GOT3 (cell line): ENCODE data around the gene ARHGAP32.
"Not testable (repeated sequence)": the region's sequence is repeated elsewhere in the genome, so short reads cannot be mapped to it uniquely, and the experiment has no call there.

Source experiments
- DNase-seq: peaks from one replicate; lab custom pipeline; 2025; ENCODE audit warnings: mixed read lengths; lab: John Stamatoyannopoulos, UW

The ARHGAP32 gene

DNA sequence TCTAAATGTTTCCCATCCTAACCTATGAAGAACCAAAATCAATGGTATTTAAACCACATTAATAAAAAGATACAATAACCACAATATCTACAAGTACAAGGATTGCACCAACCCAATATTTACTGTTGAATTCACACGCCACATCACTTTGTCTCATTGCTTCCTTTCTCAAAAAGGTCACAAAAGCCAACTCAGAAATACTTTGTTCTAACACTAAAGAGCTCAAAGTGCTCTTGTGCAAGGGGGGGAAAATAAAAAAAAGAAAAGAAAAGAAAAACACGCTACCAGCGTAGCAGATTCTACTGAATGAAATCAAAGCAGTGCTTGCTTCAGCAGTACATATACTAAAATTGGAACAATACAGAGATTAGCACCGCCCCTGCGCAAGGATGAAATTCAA lies 10.5 kb upstream of the ARHGAP32 start:
- no peak for DNase-seq

DNA sequence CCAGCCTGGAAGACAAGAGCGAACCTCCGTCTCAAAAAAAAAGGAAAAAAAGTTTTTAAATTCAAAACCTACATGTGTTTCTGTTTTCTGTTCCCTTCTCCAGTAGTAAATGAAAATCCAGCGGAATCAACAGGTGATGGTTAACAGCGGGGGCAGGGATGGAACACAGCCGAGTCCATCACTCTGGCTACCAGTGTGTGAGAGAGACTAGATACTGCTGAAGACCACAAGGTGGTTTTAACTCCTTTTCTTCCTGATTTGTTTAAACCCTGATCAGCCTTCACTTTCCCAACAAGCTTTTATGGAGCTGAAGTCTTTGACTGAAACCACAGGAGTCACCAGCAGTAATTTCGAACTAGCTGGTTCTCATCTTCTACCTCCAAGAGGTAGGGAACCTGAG lies 3.6 kb upstream of the ARHGAP32 start:
- no peak for DNase-seq

DNA sequence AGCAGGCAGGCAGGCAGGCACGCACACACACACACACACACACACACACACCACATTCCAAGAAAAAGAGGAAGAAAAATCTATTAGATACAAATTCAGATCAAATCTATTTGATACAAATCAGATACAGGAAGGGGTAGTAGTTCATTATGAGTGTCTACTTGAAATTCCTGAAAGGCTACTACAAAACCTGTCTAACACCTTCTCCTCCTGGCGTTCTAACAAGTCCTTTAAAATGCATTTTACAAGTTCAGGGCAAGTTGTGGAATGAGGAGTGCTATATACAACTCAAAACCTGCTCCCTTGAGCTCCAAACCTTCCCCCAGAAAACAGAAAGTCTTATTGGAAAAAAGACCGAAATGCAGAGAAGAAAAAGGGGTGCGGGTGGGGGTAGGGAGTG lies 476 bp downstream of the ARHGAP32 start:
- DNase-seq, result no peak

DNA sequence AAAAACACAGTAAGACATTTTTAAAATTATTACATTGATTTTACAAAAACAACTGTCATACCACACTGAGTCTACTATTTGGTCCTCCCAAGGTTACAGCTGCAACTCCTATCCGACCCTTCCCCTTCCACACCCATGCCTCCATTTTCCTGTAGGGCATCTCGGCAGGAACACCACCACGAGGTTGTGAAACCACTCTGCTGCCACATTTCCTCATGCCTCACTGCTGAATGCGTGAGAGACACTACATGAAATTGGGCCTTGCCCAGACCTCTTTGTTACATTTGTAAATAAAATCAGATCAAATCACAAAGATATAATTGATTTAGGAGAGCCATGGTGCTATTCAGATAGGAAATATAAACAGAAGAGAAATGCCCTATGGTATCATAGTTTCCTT lies 2.0 kb downstream of the ARHGAP32 start:
- no peak for DNase-seq

DNA sequence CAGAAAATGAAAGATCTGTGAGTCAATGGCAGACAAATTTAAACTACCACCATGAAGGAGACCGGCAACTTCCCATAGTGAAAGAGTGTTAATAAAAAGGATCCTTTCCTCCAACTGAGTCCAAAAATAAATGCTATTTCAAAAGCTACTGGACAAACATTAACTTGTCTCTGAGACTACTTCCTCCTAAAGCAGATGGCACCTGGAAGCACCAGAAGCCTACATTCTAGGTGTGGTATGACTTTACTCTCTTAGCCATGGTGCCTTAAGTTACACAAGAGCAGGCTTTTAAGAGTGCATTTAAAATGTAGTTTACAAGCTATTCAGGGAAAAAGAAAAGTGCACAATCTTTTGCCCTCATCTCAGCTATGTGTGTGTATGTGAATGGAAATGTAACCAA lies 2.5 kb downstream of the ARHGAP32 start:
- no peak for DNase-seq

DNA sequence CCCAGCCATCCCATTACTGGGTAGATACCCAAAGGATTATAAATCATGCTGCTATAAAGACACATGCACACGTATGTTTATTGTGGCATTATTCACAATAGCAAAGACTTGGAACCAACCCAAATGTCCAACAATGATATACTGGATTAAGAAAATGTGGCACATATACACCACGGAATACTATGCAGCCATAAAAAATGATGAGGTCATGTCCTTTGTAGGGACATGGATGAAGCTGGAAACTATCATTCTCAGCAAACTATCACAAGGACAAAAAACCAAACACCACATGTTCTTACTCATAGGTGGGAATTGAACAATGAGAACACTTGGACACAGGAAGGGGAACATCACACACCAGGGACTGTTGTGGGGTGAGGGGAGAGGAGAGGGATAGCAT lies 7.0 kb downstream of the ARHGAP32 start:
- not testable (repeated sequence) for DNase-seq

DNA sequence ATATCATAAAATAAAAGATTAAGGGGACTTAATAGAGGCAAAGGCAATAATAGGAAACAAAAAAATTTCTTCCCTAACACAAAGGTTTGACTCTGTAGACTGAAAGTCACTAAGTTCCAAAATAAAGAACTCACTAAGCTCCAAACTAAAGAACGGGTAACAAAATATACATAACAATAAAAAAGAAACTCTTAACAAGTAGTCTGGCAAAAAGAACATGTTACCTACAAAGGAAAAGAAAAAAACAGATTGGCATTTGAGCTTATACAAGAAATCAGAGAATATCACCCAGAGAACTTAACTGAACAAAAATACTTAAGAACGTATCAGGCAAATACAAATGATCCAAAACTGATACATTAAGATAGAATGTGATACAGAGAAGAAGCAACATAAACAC lies 7.5 kb downstream of the ARHGAP32 start:
- DNase-seq, result no peak

DNA sequence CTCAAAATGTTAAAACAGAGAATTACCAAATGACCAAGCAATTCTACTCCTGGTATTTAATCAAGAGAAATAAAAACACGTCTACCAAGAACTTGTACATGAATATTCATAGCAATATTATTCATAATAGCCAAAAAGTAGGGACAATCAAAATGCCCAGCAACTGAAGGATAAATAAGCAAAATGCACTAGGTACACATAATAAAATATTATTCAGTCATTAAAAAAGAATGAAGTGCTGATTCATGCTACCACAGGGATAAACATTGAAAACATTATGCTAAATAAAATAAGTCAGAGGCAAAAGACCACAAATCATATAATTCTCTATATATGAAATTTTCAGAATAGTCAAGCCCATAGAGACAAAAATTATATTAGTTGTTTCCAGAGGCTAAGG lies 24.8 kb downstream of the ARHGAP32 start:
- DNase-seq, result no peak

DNA sequence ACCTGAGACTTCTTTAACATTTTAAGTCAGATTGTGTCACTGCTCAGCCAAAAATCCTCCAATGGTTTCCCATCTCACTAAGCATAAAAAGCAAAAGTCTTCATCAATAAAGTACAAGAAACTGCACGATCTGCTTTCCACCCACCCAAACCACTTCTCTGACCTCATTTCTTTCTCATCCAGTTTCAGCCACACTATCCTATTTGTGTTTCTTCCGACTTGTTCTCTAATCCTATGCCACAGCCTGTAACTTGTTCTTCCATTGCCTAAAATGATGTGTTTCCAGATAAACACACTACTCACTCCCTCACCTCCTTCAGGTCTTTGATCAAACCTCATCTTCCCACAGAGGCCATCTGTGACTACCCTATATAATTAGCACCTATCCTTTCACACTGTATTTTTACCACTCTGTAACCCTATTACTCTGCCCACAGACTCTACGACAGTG lies 28.4 kb downstream of the ARHGAP32 start:
- DNase-seq, result no peak

DNA sequence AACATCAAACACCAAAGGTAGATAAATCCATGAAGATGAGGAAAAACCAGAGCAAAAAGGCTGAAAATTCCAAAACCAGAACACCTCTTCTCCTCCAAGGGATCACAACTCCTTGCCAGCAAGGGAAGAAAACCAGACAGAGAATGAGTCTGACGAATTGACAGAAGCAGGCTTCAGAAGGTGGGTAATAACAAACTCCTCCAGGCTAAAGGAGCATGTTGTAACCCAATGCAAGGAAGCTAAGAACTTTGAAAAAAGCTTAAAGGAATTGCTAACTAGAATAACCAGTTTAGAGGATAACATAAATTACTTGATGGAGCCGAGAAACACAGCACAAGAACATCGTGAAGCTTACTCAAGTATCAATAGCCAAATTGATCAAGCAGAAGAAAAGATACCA lies 35.0 kb downstream of the ARHGAP32 start:
- not testable (repeated sequence) for DNase-seq

DNA sequence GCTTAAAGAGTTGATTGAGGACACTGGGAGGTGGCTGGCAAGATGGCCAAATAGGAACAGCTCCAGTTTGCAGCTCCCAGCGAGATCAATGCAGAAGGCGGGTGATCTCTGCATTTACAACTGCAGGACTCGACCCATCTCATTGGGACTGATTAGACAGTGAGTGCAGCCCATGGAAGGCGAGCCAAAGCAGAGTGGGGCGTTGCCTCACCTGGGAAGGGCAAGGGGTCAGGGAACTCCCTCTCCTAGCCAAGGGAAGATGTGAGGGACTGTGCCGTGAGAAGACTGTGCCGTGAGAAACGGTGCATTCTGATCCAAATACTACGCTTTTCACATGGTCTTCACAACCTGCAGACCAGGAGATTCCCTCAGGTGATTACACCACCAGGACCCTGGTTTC lies 36.4 kb downstream of the ARHGAP32 start:
- no peak for DNase-seq

DNA sequence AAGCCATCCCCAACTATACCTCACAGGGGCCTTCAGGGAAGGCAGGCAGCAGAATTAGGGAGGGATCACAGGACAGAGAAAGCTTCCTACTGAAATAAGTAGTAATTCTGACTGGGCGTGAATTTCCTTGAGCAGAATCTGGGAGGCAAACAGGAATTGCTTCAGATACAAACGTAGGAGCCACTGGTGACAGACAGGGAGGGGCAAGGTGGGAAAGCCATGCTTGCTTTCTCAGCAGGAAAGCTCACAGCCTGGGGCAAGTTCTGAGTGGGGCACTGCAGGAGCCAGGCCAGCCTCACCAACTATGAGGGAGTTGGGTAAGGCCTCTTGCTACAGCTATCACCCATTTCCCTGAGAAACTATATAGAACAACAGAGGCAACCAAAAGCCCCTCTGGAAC lies 43.6 kb downstream of the ARHGAP32 start:
- DNase-seq, result no peak

DNA sequence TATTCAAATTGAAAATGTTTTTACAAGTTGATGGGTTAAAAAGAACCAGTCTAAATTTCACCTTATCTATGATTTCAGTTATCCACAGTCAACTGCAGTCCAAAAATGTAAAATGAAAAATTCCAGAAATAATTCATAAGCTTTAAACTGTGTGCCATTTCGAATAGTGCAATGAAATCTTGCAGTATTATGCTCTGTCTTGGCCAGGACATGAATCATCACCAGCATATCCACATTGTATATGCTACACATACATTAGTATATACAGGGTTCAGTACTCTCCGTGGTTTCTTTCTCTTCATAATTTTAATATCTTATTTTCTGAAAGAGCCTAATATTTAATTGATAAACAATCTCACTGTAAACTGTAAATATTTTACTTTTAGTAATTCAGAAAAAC lies 45.9 kb downstream of the ARHGAP32 start:
- DNase-seq, result no peak

DNA sequence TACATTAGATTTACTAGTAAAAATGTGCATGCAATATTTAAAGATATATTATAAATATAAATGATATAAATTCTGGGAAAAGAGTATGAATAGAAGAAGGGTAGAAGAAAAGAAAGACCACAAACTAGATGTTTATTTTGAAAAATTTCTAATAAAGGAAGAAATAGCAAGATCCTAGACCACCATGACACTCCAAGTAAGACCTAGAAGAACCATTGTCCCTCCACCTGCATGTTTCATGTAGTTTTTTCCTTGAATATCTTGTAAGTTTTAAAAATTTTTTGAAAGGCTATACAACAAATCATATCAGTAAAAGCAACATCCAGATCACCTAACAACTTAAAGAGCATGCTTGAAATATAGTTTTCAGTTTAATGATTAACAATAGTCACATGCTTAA lies 46.8 kb downstream of the ARHGAP32 start:
- DNase-seq, result no peak

DNA sequence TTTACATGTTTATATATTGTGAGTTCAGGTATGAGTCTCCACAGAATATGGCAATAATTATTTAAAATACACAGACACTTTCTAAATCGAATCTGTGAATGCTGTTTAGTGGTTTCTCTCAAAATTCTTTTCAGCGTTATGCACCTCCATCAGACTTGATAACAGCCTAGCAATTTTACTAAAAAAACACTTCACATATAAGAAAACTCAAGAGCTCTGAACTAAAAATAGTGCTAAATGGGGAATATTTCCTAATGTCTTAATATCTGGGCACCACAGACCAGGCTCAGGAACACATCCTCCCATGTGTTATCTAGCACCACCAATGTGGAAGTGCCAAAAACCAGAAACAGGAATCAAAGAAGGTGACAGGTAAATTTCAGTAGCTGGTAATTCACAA lies 47.9 kb downstream of the ARHGAP32 start:
- DNase-seq, result no peak

DNA sequence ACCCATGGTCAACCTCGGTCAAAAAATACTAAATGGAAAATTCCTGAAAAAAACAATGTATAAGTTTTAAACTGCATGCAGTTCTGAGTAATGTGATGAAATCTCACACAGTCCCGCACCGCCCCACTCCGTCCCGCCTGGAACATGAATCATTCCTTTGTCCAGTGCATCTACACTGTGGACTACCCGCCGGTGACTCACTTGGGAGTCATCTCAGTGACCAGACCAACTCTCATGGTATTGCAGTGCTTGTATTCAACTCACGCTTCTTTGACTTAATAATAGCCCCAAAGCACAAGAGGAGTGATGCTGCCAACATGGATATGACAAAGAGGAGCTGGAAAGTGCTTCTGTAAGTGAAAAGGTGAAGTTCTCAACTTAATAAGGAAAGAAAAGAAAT lies 48.8 kb downstream of the ARHGAP32 start:
- peak; percentile 33 for DNase-seq

DNA sequence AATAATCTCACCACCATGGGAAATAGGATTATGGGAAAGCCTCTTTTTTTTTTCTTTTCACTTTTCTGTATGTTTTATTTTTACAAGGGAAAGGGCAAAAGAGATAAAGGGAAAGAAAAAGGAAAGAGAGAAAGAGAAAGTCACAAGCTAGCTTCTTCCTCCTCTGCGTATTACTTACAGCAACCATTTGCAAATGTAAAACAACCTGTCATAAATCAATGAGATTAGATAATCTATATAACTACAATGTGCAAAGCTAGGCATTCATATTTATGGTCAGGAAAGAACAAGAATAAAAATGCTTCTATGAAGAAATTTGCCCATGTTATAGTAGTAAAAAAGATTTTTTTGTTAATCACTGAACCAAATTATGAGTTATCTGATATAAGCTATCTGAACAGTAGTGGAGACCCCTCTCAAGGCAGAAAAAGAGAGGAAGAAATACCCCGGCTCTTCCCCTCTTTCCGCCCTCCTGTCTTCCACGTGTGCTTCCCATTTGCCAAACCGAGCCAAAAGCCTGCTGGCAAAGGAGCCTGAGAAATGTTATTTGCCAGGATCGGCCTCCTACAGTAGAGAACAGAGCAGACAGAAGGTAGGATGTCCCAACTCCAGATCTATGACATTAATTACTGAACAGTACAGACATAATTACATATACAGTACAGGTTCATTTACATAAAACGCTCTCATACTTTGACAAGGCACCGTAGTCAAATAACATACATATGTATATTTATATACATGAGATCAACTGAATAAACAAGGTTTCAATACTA lies 50.2 kb downstream of the ARHGAP32 start:
- DNase-seq, result no peak

DNA sequence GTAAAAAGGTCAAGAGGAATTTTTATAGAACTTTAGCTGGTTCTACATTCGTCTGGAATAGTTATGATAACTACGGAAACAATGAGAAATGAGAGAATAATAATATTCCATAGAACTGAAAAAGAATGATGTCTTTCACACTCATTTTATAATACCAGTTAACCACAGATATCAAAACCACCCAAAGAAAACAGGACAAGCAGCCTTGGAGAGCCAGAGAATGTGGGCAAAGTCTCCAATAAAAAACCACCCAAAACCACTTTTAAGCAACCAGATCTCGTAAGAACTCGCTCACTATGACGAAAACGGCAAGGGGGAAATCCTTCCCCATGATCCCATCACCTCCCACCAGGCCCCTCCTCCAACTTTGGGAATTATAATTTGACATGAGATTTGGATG lies 60.8 kb downstream of the ARHGAP32 start:
- DNase-seq, result no peak

DNA sequence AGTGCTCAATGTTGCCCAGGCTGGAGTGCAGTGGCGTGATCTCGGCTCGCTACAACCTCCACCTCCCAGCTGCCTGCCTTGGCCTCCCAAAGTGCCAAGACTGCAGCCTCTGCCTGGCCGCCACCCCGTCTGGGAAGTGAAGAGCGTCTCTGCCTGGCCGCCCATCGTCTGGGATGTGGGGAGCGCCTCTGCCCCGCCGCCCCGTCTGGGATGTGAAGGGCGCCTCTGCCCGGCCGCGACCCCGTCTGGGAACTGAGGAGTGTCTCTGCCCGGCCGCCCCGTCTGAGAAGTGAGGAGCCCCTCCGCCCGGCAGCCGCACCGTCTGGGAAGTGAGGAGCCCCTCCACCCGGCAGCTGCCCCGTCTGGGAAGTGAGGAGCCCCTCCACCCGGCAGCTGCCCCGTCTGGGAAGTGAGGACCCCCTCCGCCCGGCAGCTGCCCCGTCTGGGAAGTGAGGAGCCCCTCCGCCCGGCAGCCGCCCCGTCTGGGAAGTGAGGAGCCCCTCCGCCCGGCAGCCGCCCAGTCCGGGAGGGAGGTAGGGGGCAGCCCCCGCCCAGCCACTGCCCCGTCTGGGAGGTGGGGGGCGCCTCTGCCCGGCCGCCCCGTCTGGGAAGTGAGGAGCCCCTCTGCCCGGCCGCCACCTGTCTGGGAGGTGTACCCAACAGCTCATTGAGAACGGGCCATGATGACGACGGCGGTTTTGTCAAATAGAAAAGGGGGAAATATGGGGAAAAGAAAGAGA lies 63.1 kb downstream of the ARHGAP32 start:
- not testable (repeated sequence) for DNase-seq

DNA sequence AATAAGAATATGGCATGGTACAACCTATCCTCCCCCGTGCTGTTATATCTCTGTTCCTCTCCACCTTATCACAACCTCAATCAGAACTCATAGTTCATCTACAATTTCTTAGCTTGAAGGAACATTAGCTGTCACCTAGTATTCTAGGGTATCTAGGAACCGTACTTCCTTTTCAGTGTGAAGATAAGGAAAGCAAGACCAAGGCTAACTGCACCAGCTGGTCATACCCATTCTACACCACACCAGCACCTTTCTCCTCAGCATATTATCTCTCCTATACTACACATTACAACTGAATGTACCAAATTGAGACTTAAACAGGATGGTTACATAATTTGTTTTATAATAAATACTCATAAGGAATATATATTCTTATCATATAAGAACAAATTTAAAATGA lies 73.1 kb downstream of the ARHGAP32 start:
- DNase-seq, result no peak

DNA sequence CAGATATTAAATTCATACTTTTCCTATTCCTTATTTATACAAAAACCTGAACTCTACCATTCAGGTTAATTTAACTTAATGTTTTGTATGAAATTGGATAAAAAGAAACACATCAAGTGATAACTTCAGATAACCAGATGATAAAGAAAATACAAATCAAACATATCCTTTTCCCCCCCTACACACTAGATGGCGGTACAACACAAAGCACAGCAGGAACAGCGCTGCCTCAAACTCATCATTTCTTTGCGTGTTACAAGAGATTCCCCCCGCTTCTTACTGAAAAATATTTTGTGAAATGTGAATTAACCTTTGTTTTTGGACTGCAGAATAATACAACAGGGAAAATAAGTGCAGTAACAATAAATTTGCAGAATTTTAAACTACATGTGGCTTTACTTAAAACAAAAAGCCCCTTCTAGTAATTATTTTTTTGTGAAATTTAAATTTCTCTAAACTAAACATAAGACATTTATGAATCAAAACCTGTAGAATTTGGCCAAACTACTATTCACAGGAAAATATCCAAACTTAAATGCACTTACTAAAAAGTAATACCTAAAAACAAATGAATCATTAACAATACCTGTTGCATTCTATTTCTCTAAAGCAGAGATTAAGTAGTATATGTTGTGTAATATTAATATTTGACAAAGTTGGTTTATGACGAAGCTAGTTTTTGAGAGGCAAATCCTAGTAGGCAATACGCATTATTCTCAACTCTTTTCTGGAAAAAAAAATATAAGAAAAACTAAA lies 74.4 kb downstream of the ARHGAP32 start:
- no peak for DNase-seq

DNA sequence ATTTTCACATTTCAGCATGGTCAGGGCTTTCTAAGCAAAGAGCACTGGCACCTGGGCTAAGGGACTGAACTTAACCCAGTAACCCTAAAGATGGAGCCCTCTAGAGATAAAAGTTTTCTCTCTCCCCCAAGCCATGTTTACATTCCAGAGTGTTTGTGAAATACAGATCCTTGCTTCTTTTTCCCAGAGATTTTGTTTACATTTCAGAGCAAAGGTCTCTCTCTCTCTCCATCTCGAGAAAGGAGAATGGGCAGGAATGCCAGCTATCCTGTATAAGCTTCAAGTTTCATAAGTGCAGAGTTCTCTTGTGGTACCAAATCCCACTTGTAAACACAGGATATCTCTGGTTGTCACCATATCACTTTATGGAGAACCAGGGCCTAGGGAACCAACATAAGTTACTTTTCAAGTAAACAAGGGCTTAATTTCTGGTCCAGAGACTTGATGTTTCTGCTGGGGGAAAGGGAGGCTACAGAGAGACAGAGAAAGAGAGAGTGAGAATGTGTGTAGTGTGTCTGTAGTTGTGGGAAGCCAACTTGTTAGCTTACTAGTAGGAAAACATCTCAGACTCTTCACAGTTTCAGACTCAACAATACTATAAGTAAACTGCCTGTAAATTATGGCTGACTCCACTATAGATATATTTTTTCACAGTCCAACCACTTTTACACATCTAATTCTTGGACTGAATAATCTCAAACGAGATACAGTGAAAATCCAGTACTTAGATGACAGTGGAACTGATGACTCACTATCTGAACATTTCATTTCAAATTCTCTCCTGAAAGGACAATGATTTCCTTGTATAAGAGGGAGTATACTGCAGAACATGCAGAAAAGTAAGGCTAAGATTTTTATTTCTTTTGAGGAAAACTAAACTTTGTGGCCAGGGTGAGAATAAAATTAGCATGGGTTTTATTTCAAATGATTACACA lies 76.2 kb downstream of the ARHGAP32 start:
- no peak for DNase-seq
